GM10847 (cell line): ENCODE measurements around the gene JMJD4.

Experiments
- POLR2A ChIP-seq: IDR thresholded peaks from 2 replicates; pipeline ENCODE4 v1.6.1; 2011; ENCODE audit not compliant: insufficient read length; ENCODE audit errors: extremely low read depth

JMJD4 gene

GRCh38 chr1:227771326-227771725 lies 36.2 kb upstream of the JMJD4 start:
- TF ChIP-seq POLR2A, result no peak

GRCh38 chr1:227770812-227771211 lies 35.7 kb upstream of the JMJD4 start:
- TF ChIP-seq POLR2A, result no peak

GRCh38 chr1:227769936-227770494 lies 34.9 kb upstream of the JMJD4 start:
- TF ChIP-seq POLR2A, result no peak

- TF ChIP-seq POLR2A, result no peak
Observed at GRCh38 chr1:227769047-227769935, 34.2 kb upstream of the JMJD4 start.

GRCh38 chr1:227768640-227769039 lies 33.5 kb upstream of the JMJD4 start:
- TF ChIP-seq POLR2A, result no peak

GRCh38 chr1:227768125-227768439 lies 33.0 kb upstream of the JMJD4 start:
- TF ChIP-seq POLR2A, result no peak

GRCh38 chr1:227767401-227768124 lies 32.5 kb upstream of the JMJD4 start:
- TF ChIP-seq POLR2A, result no peak

- no peak for TF ChIP-seq POLR2A
Observed at GRCh38 chr1:227766653-227767277, 31.7 kb upstream of the JMJD4 start.

- TF ChIP-seq POLR2A, result no peak
Observed at GRCh38 chr1:227766015-227766634, 31.0 kb upstream of the JMJD4 start.

GRCh38 chr1:227765261-227766014 lies 30.3 kb upstream of the JMJD4 start:
- no peak for TF ChIP-seq POLR2A

GRCh38 chr1:227764019-227764391 lies 28.9 kb upstream of the JMJD4 start:
- no peak for TF ChIP-seq POLR2A

- no peak for TF ChIP-seq POLR2A
Observed at GRCh38 chr1:227763246-227764018, 28.3 kb upstream of the JMJD4 start.

- no peak for TF ChIP-seq POLR2A
Observed at GRCh38 chr1:227762231-227762911, 27.3 kb upstream of the JMJD4 start.
